Measurements from ENCODE around the gene FLACC1. TPM values are rescaled to one million over a fixed set of nuclear protein-coding genes. Genes with fewer than 3 reads are reported as not detected.
"Not testable (repeated sequence)": the region's sequence is repeated elsewhere in the genome, so short reads cannot be mapped to it uniquely, and the experiment has no call there.

The FLACC1 gene
- total RNA-seq, 2 experiments from 2014 or later, result 4.5 to 4.8 TPM

DNA sequence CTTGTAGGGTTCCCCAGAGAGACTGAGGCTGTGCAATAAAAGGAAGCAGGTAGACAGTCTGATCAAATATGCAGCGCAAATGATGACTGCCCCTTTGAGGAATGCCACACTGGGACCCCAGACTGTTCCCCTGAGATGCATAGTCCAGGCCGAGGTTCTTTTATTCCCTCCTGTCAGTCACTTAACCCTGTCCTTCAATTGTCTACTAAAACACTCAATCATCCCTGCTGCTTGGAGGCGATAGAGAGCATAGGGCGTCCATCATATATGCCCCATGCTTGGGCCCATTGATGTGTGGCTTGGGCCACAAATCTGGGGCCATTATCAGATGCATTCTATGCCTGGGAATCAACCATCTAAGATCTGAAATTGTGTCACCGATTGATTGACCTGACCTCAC is 112.3 kb downstream of the FLACC1 start:
- ChIA-PET POLR2A (no interaction called here), CTCF (interaction anchor here (1.4 kb wide), 1 partner anchor 119 kb away, joined by 3 read pairs; no protein-coding TSS in a partner anchor)
- no peak overlapping the region for H3K4me3 ChIP-seq (ENCODE audit: low read length)
- H3K27me3 Mint-ChIP-seq, result no peaks in the 10 kb centered on the region
- peaks cover 73% of the 10 kb centered on the region for H3K4me1 Mint-ChIP-seq (ENCODE audit: low read depth)
- H3K36me3 ChIP-seq (ENCODE audit: insufficient read depth, low read length), result peaks cover 12% of the 10 kb centered on the region
- DNase-seq, result no peak
- H3K9me3 ChIP-seq (ENCODE audit: control insufficient read depth in 1 of 2, insufficient read depth in 1 of 2, low read length in 2 of 2), result no peaks in the 10 kb centered on the region
- intact Hi-C loops (cut with DNase I, micrococcal nuclease), result loop anchor here in 1 of 2 experiments (10.0 kb wide), 1 partner anchor 790 kb away; the partner anchor contains the start of gene FZD7
- TF ChIP-seq CTCF (IDR thresholded peaks at IDR 0.05), result no peak
- peaks cover 62% of the 10 kb centered on the region for H3K36me3 Mint-ChIP-seq (ENCODE audit: low read depth)
- H3K4me3 Mint-ChIP-seq, result no peak overlapping the region
- peaks cover 37% of the 10 kb centered on the region for H3K4me1 ChIP-seq (ENCODE audit: insufficient read depth, low read length)
- peak overlapping the region; percentile 10 for H3K27ac Mint-ChIP-seq
- no peaks in the 10 kb centered on the region for H3K27me3 ChIP-seq (ENCODE audit: control insufficient read depth in 1 of 2, insufficient read depth in 2 of 2, low read length in 2 of 2)
- H3K27ac ChIP-seq (ENCODE audit: low read depth in 1 of 2, low read length in 2 of 2), result no peak overlapping the region
- ATAC-seq (ENCODE audit: poor library complexity), result no peak
- no peaks in the 10 kb centered on the region for H3K9me3 Mint-ChIP-seq

DNA sequence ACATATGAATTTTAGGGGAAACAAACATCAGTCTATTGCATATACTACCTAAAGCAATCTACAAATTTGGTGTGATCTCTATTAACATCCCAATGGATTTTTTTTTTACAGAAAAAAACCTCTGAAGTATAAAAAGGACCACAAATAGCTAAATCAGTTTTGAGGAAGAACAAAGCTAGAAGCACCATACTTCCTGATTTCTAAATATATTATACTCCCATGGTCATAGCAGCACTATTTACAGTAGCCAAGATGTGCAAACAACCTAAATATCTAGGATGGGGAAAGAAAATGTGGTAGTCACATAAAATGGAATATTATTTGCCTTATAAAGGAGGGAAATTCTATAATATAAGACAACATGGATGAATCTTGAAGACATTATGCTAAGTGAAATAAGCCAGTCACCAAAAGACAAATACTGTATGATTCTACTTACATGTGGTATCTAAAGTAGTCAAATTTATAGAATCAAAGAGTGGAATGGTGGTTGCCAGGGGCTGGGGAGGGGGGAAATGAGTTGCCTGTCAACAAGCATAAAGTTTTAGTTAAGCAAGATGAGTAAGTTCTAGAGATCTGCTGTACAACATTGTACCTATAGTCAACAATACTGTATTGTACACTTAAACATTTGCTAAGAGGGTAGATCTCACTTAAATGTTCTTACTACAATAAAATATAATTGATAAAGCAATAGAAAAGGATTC is 114.4 kb downstream of the FLACC1 start:
- ATAC-seq (ENCODE audit: poor library complexity) (no peak), DNase-seq (no peak)
- peaks cover 23% of the 10 kb centered on the region for H3K36me3 ChIP-seq (ENCODE audit: insufficient read depth, low read length)
- intact Hi-C loops (cut with DNase I, micrococcal nuclease), result loop anchor here in 1 of 2 experiments (10.0 kb wide), 1 partner anchor 792 kb away; the partner anchor contains the start of gene FZD7
- no peaks in the 10 kb centered on the region for H3K27me3 ChIP-seq (ENCODE audit: control insufficient read depth in 1 of 2, insufficient read depth in 2 of 2, low read length in 2 of 2)
- no peak for TF ChIP-seq CTCF (IDR thresholded peaks at IDR 0.05)
- peaks cover 37% of the 10 kb centered on the region for H3K4me1 ChIP-seq (ENCODE audit: insufficient read depth, low read length)
- Mint-ChIP-seq H3K36me3 (ENCODE audit: low read depth) (peaks cover 59% of the 10 kb centered on the region), H3K27ac (peak overlapping the region; percentile 69), H3K9me3 (no peaks in the 10 kb centered on the region), H3K4me3 (no peak overlapping the region), H3K27me3 (no peaks in the 10 kb centered on the region), H3K4me1 (ENCODE audit: low read depth) (peaks cover 67% of the 10 kb centered on the region)
- POLR2A ChIA-PET, result interaction anchor here (0.6 to 2.1 kb wide), 6 partner anchors 9 to 121 kb away, joined by 3 to 10 read pairs (median 4); no protein-coding TSS in a partner anchor
- no peak overlapping the region for H3K4me3 ChIP-seq (ENCODE audit: low read length)
- CTCF ChIA-PET, result interaction anchor here (0.6 to 2.8 kb wide), 3 partner anchors 10 to 31 kb away, joined by 4 to 9 read pairs (median 4); partner anchors contain the start of gene CASP8
- peak overlapping the region in 1 of 2 donors; percentile 3 for H3K27ac ChIP-seq (ENCODE audit: low read depth in 1 of 2, low read length in 2 of 2)
- H3K9me3 ChIP-seq (ENCODE audit: control insufficient read depth in 1 of 2, insufficient read depth in 1 of 2, low read length in 2 of 2), result no peaks in the 10 kb centered on the region

GRCh38 chr2:201239167-201239935 is 117.8 kb downstream of the FLACC1 start:
- ATAC-seq (ENCODE audit: poor library complexity); H3K9me3 ChIP-seq (ENCODE audit: control insufficient read depth in 1 of 2, insufficient read depth in 1 of 2, low read length in 2 of 2); H3K4me3 ChIP-seq (ENCODE audit: low read length); H3K27ac ChIP-seq (ENCODE audit: low read depth in 1 of 2, low read length in 2 of 2); H3K27me3 ChIP-seq (ENCODE audit: control insufficient read depth in 1 of 2, insufficient read depth in 2 of 2, low read length in 2 of 2); CTCF ChIA-PET; H3K27me3 Mint-ChIP-seq; H3K9me3 Mint-ChIP-seq: not testable (repeated sequence)
- POLR2A ChIA-PET, result interaction anchor here (1.0 kb wide), 1 partner anchor 14 kb away, joined by 3 read pairs; no protein-coding TSS in a partner anchor
- Mint-ChIP-seq H3K27ac (peak overlapping the region; percentile 73), H3K4me1 (ENCODE audit: low read depth) (peaks cover 83% of the 10 kb centered on the region), H3K36me3 (ENCODE audit: low read depth) (peaks cover 59% of the 10 kb centered on the region), H3K4me3 (peak overlapping the region; percentile 61)
- peaks cover 36% of the 10 kb centered on the region for H3K4me1 ChIP-seq (ENCODE audit: insufficient read depth, low read length)
- DNase-seq, result peak in 3 of 14 experiments; percentile 45 to 57 (median 54)
- peaks cover 27% of the 10 kb centered on the region for H3K36me3 ChIP-seq (ENCODE audit: insufficient read depth, low read length)
- intact Hi-C loops (cut with DNase I, micrococcal nuclease), result loop anchor here (5.0 to 10.0 kb wide), 4 partner anchors 38 to 623 kb away; partner anchors contain the start of gene TMEM237 (in 2 of the 2)

Other genes starting within 250 kb of the FLACC1 start
- 100 to 1,000 TPM; 178 to 181 TPM for gene CFLAR, start 241.2 kb downstream of the FLACC1 start, total RNA-seq
- gene CASP10, start 174.2 kb downstream of the FLACC1 start, total RNA-seq, result 10 to 100 TPM; 12.6 to 13.7 TPM
- gene CASP8, start 96.8 kb downstream of the FLACC1 start, total RNA-seq, result 100 to 1,000 TPM; 172 to 175 TPM
- 10 to 100 TPM; 32.5 to 35.6 TPM for gene TRAK2, start 94.1 kb upstream of the FLACC1 start, total RNA-seq
- gene STRADB, start 94.4 kb upstream of the FLACC1 start, total RNA-seq, result 1 to 10 TPM; 4.2 to 5.6 TPM